GM12878 (cell line): ENCODE measurements around the gene GSKIP. TPM values are rescaled to one million over a fixed set of nuclear protein-coding genes. Genes with fewer than 3 reads are reported as not detected.

Source experiments
- ATAC-seq: fragments of 200-7000 bp; cut with Tn5 transposase; 3 replicates; pipeline ENCODE4 v1.9.1; 2020; ENCODE audit warnings: mild to moderate bottlenecking, moderate library complexity
- BruUV-seq: library from RNA; stranded (reverse); fragments of 400-500 nt; replicated peaks from 2 replicates; lab custom pipeline; 2021; lab: Mats Ljungman, UMichigan
- CTCF ChIA-PET: fragments of 300-600 bp; sonication (Branson Sonifier 250); formaldehyde crosslinking; extraction: SDS; loops from one replicate; lab custom pipeline; 2021; ENCODE audit warnings: inconsistent platforms; lab: Yijun Ruan, JAX
- POLR2A ChIA-PET: fragments of 350-600 bp; formaldehyde crosslinking; extraction: SDS; loops from one replicate; lab custom pipeline; 2021; ENCODE audit warnings: inconsistent platforms; lab: Charles Lee
- RAD21 ChIA-PET: fragments of 300-600 bp; sonication (Branson Sonifier 250); formaldehyde crosslinking; loops from one replicate; lab custom pipeline; 2023; ENCODE audit warnings: antibody characterized with exemption; ENCODE audit not compliant: unreplicated experiment; lab: Charles Lee
- SMC1A ChIA-PET: fragments of 300-600 bp; sonication (Branson Sonifier 250); formaldehyde crosslinking; loops from one replicate; lab custom pipeline; 2023; ENCODE audit not compliant: unreplicated experiment, uncharacterized antibody; lab: Charles Lee
- DNase-seq: peaks from one replicate; pipeline ENCODE4 v3.0.0-alpha.2; 2011; ENCODE audit warnings: low read depth, low spot score
- FAIRE-seq: peaks from 3 replicates; lab custom pipeline; 2011; peaks lifted over from hg19 to GRCh38; lab: Jason Lieb, UNC
- H2AFZ ChIP-seq: 2 replicates; pipeline ENCODE4 v1.6.0; 2011; ENCODE audit warnings: low read depth, low read length, control low read depth; ENCODE audit not compliant: control insufficient read depth
- H3K27ac ChIP-seq: 2 replicates; pipeline ENCODE4 v1.5.1; 2011; ENCODE audit warnings: control low read depth; ENCODE audit not compliant: control insufficient read depth, insufficient read depth
- H3K27me3 ChIP-seq, 2 experiments: replicated peaks in 1 of 2; 2 replicates each; pipeline versions ENCODE4 v1.6.0 to v1.6.1; 2011; ENCODE audit warnings: low read length in 1 of 2; ENCODE audit not compliant: control insufficient read depth in 2 of 2, insufficient read depth in 2 of 2
- H3K36me3 ChIP-seq, 2 experiments: 2 replicates each; pipeline ENCODE4 v1.5.1; 2011; ENCODE audit warnings: low read length in 1 of 2; ENCODE audit not compliant: control insufficient read depth in 2 of 2, insufficient read depth in 2 of 2
- H3K4me1 ChIP-seq: 2 replicates; pipeline ENCODE4 v1.6.1; 2011; ENCODE audit warnings: mild to moderate bottlenecking, low read length, moderate library complexity, mixed read lengths; ENCODE audit not compliant: control insufficient read depth, insufficient read depth
- H3K4me2 ChIP-seq: 2 replicates; pipeline ENCODE4 v1.6.0; 2011; ENCODE audit warnings: control low read depth; ENCODE audit not compliant: control insufficient read depth, insufficient read depth
- H3K4me3 ChIP-seq: fragments of 200-600 bp; sonication (generic); 2 replicates; pipeline ENCODE4 v1.5.1; 2016
- H3K79me2 ChIP-seq: 2 replicates; pipeline ENCODE4 v1.6.0; 2011; ENCODE audit warnings: low read length; ENCODE audit not compliant: control insufficient read depth, insufficient read depth
- H3K9ac ChIP-seq: 2 replicates; pipeline ENCODE4 v1.8.0; 2011; ENCODE audit warnings: low read length, control low read depth, mixed read lengths; ENCODE audit not compliant: control insufficient read depth, insufficient read depth
- H3K9me3 ChIP-seq: replicated peaks from 3 replicates; pipeline ENCODE4 v1.5.1; 2011; ENCODE audit warnings: mild to moderate bottlenecking, low read length; ENCODE audit not compliant: control insufficient read depth, insufficient read depth
- H4K20me1 ChIP-seq: 2 replicates; pipeline ENCODE4 v1.6.0; 2011; ENCODE audit not compliant: control insufficient read depth, insufficient read depth
- ATF2 ChIP-seq: IDR thresholded peaks from 2 replicates; pipeline ENCODE4 v1.6.1; 2012; ENCODE audit warnings: low read length, inconsistent platforms
- CHD1 ChIP-seq: IDR thresholded peaks from 2 replicates; pipeline ENCODE4 v1.6.1; 2012; ENCODE audit warnings: low read depth, low read length, improper control_type of control experiment
- MTA2 ChIP-seq: fragments of 450-650 bp; IDR thresholded peaks from 2 replicates; pipeline ENCODE4 v1.6.1; 2016; ENCODE audit warnings: low read depth, mild to moderate bottlenecking, moderate library complexity
- RELA ChIP-seq: fragments of 450-650 bp; IDR thresholded peaks from 2 replicates; pipeline ENCODE4 v1.8.0; 2014; ENCODE audit warnings: borderline replicate concordance; ENCODE audit not compliant: partially characterized antibody
- SREBF2 ChIP-seq: IDR thresholded peaks from 2 replicates; pipeline ENCODE4 v1.6.1; 2012; ENCODE audit warnings: mild to moderate bottlenecking, low read length
- TAF1 ChIP-seq: IDR thresholded peaks from 2 replicates; pipeline ENCODE4 v1.6.1; 2011; ENCODE audit warnings: mild to moderate bottlenecking, low read depth, low read length, borderline replicate concordance
- TBL1XR1 ChIP-seq: IDR thresholded peaks from 2 replicates; pipeline ENCODE4 v1.6.1; 2012; ENCODE audit warnings: low read depth, low read length, improper control_type of control experiment
- TCF12 ChIP-seq: IDR thresholded peaks from 2 replicates; pipeline ENCODE4 v1.6.1; 2011; ENCODE audit warnings: low read depth, mild to moderate bottlenecking, low read length
- ZBED1 ChIP-seq: IDR thresholded peaks from 2 replicates; pipeline ENCODE4 v1.6.1; 2016; ENCODE audit warnings: borderline replicate concordance
- ZBTB4 ChIP-seq: fragments of 450-650 bp; formaldehyde crosslinking; IDR thresholded peaks from 2 replicates; pipeline ENCODE4 v1.4.0; 2022; ENCODE audit warnings: mild to moderate bottlenecking, moderate library complexity
- ZZZ3 ChIP-seq: IDR thresholded peaks from 2 replicates; pipeline ENCODE4 v1.6.1; 2011; ENCODE audit warnings: low read depth; ENCODE audit not compliant: control insufficient read depth, insufficient read length
- WGBS: methylation state at CpG from one replicate; pipeline ENCODE4 v1.1.6; 2016; ENCODE audit warnings: low lambda C conversion rate; ENCODE audit not compliant: insufficient replicate concordance, insufficient coverage; ENCODE audit errors: missing lambda C conversion rate; 5-methylcytosine and 5-hydroxymethylcytosine counted together
- in situ Hi-C: fragments of 300-500 bp; cut with MboI; formaldehyde crosslinking; loops from 9 replicates; pipeline ENCODE4 v1.14.3; 2018; ENCODE audit warnings: mixed read lengths
- intact Hi-C: fragments of 100-400 bp; cut with micrococcal nuclease; formaldehyde crosslinking; loops from one replicate; pipeline ENCODE4 v1.14.2; 2022; ENCODE audit not compliant: unreplicated experiment
- polyA plus RNA-seq, 11 experiments: library from polyadenylated mRNA; depleted of rRNA in 4 of 11; unstranded in 6 of 11; stranded (reverse) in 5 of 11; fragments of >200 nt; fragmentation: Nextera tagmentation in 4 of 11; fragmentation: Illumina TruSeq in 1 of 11; extraction: Ambion mirVana in 4 of 11; extraction: Trizol in 1 of 11; gene quantifications; 1 replicate in 1 of 11; 2 replicates in 10 of 11; pipeline versions ENCODE4 v1.2.1 to v1.2.3, GENCODE V29; 2011 to 2016; ENCODE audit warnings: inconsistent platforms in 2 of 11, missing spikeins in 2 of 11, low read depth in 1 of 11
- total RNA-seq, 4 experiments: library from RNA; depleted of rRNA in 3 of 4; stranded (reverse); fragments of >200 nt in 3 of 4; fragmentation: Illumina TruSeq in 1 of 4; extraction: Trizol in 1 of 4; gene quantifications; 2 replicates each; pipeline versions ENCODE4 v1.2.1 to v1.2.3, GENCODE V29; 2013 to 2021
- TF ChIP-seq, protein P1 (sequence below): fragments of 450-650 bp; IDR thresholded peaks from 2 replicates; pipeline ENCODE4 v1.6.1; 2018; ENCODE audit warnings: mild to moderate bottlenecking, low read depth, moderate library complexity; ENCODE audit not compliant: partially characterized antibody
- TF ChIP-seq, protein P2 (sequence below): fragments of 450-650 bp; IDR thresholded peaks from 2 replicates; pipeline ENCODE4 v1.6.1; 2016; ENCODE audit warnings: mild to moderate bottlenecking

The GSKIP gene
- total and polyA plus RNA-seq, 10 of the 15 experiments (the other 5 are each of a cell fraction or from before 2014, with no cell fraction given): 15.4 to 75.2 (median 26.1) TPM

GRCh38 chr14:96418075-96418474, 54.7 kb downstream of the GSKIP start (continued):
- TF ChIP-seq, protein P1, sequence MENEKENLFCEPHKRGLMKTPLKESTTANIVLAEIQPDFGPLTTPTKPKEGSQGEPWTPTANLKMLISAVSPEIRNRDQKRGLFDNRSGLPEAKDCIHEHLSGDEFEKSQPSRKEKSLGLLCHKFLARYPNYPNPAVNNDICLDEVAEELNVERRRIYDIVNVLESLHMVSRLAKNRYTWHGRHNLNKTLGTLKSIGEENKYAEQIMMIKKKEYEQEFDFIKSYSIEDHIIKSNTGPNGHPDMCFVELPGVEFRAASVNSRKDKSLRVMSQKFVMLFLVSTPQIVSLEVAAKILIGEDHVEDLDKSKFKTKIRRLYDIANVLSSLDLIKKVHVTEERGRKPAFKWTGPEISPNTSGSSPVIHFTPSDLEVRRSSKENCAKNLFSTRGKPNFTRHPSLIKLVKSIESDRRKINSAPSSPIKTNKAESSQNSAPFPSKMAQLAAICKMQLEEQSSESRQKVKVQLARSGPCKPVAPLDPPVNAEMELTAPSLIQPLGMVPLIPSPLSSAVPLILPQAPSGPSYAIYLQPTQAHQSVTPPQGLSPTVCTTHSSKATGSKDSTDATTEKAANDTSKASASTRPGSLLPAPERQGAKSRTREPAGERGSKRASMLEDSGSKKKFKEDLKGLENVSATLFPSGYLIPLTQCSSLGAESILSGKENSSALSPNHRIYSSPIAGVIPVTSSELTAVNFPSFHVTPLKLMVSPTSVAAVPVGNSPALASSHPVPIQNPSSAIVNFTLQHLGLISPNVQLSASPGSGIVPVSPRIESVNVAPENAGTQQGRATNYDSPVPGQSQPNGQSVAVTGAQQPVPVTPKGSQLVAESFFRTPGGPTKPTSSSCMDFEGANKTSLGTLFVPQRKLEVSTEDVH: no peak
- TF ChIP-seq RELA: no peak
- TF ChIP-seq, protein P2, sequence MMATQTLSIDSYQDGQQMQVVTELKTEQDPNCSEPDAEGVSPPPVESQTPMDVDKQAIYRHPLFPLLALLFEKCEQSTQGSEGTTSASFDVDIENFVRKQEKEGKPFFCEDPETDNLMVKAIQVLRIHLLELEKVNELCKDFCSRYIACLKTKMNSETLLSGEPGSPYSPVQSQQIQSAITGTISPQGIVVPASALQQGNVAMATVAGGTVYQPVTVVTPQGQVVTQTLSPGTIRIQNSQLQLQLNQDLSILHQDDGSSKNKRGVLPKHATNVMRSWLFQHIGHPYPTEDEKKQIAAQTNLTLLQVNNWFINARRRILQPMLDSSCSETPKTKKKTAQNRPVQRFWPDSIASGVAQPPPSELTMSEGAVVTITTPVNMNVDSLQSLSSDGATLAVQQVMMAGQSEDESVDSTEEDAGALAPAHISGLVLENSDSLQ: no peak

- no peaks in the 10 kb centered on the region for H4K20me1 ChIP-seq
- H3K79me2 ChIP-seq: no peaks in the 10 kb centered on the region
- no peak overlapping the region for H3K9ac ChIP-seq
- FAIRE-seq: no peak
- H3K27me3 ChIP-seq: no peaks in the 10 kb centered on the region
- H3K27ac ChIP-seq: no peak overlapping the region
- intact Hi-C loops (loop anchor here (5.0 kb wide), 1 partner anchor 859 kb away; no protein-coding TSS in a partner anchor), in situ Hi-C loops (loop anchor here (10.0 kb wide), 1 partner anchor 326 kb away; no protein-coding TSS in a partner anchor)
- H3K4me1 ChIP-seq: no peaks in the 10 kb centered on the region
- no peak overlapping the region for H3K4me3 ChIP-seq
- no peak for ATAC-seq
- POLR2A ChIA-PET: no interaction called here
- DNase-seq: no peak
- no peaks in the 10 kb centered on the region for H3K36me3 ChIP-seq
- 85% methylated on average over 6 of the region's 6 CpGs for WGBS
- H2AFZ ChIP-seq: no peak overlapping the region
- CTCF ChIA-PET: interaction anchor here (0.7 to 5.6 kb wide), 2 partner anchors 8 to 123 kb away, joined by 3 to 51 read pairs; no protein-coding TSS in a partner anchor
- no TSS peak for BruUV-seq
- SMC1A ChIA-PET: interaction anchor here (1.7 kb wide), 1 partner anchor 111 kb away, joined by 3 read pairs; no protein-coding TSS in a partner anchor
- RAD21 ChIA-PET: no interaction called here
- H3K4me2 ChIP-seq: no peak overlapping the region
- H3K9me3 ChIP-seq: no peaks in the 10 kb centered on the region
- TF ChIP-seq SREBF2 (no peak), ZBTB4 (CRISPR knock-in tag) (no peak), MTA2 (no peak), CHD1 (no peak), TCF12 (no peak), ZZZ3 (no peak), TAF1 (no peak), ATF2 (no peak), ZBED1 (no peak), TBL1XR1 (no peak)
These were observed 57.9 kb downstream of the GSKIP start for GRCh38 chr14:96421236-96421635.
